HEK293 (cell line): ENCODE measurements around the gene CFAP99.
"Not testable (repeated sequence)": the region's sequence is repeated elsewhere in the genome, so short reads cannot be mapped to it uniquely, and the experiment has no call there.

ENCODE experiments used
- CTCF ChIA-PET: fragments of 350-600 bp; formaldehyde crosslinking; extraction: SDS; loops from one replicate; lab custom pipeline; 2021; ENCODE audit warnings: antibody characterized with exemption; lab: Yijun Ruan, JAX
- POLR2A ChIA-PET: fragments of 300-600 bp; formaldehyde crosslinking; extraction: SDS; loops from one replicate; lab custom pipeline; 2020; ENCODE audit warnings: antibody characterized with exemption, inconsistent platforms; lab: Yijun Ruan, JAX
- H3K27ac ChIP-seq: fragments of 200-500 bp; sonication (Bioruptor generic); 2 replicates; pipeline ENCODE4 v1.5.1; 2014; ENCODE audit warnings: low read depth, low read length, control low read depth, inconsistent platforms; ENCODE audit errors: extremely low read depth
- H3K36me3 ChIP-seq, 2 experiments: fragments of 200-500 bp in 1 of 2; sonication (Bioruptor generic) in 1 of 2; 1 replicate in 1 of 2; 2 replicates in 1 of 2; pipeline ENCODE4 v1.5.1; 2014 to 2017; ENCODE audit warnings: inconsistent platforms in 2 of 2, low read length in 2 of 2; ENCODE audit not compliant: control insufficient read depth in 2 of 2, insufficient read depth in 1 of 2
- H3K4me1 ChIP-seq: fragments of 200-500 bp; sonication (Bioruptor generic); 2 replicates; pipeline ENCODE4 v1.5.1; 2014; ENCODE audit warnings: mild to moderate bottlenecking, low read length, inconsistent platforms; ENCODE audit not compliant: control insufficient read depth, insufficient read depth
- H3K4me3 ChIP-seq: 2 replicates; pipeline ENCODE4 v1.5.1; 2011; ENCODE audit warnings: low read depth, mild to moderate bottlenecking, control low read depth, low read length, moderate library complexity
- H3K9me3 ChIP-seq: fragments of 200-500 bp; sonication (Bioruptor generic); 2 replicates; pipeline ENCODE4 v1.5.1; 2014; ENCODE audit warnings: low read depth, low read length, inconsistent platforms; ENCODE audit not compliant: control insufficient read depth, insufficient read depth
- EGR2 ChIP-seq: fragments of 450-650 bp; formaldehyde crosslinking; IDR thresholded peaks from 2 replicates; pipeline ENCODE4 v1.5.1; 2016; ENCODE audit warnings: low read depth, missing biosample characterization, missing genetic modification characterization
- HOXC10 ChIP-seq: sonication (generic); formaldehyde crosslinking; IDR thresholded peaks from 2 replicates; pipeline ENCODE4 v1.8.1; 2023; ENCODE audit warnings: mild to moderate bottlenecking, missing genetic modification reagents
- KLF1 ChIP-seq: fragments of 450-650 bp; formaldehyde crosslinking; IDR thresholded peaks from 2 replicates; pipeline ENCODE4 v1.5.1; 2016; ENCODE audit warnings: missing biosample characterization, missing genetic modification characterization
- MEIS1 ChIP-seq: sonication (generic); formaldehyde crosslinking; IDR thresholded peaks from 2 replicates; pipeline ENCODE4 v1.8.1; 2022; ENCODE audit warnings: missing genetic modification reagents, mild to moderate bottlenecking, borderline replicate concordance
- OSR2 ChIP-seq: fragments of 450-650 bp; formaldehyde crosslinking; IDR thresholded peaks from 2 replicates; pipeline ENCODE4 v1.5.1; 2016; ENCODE audit warnings: missing biosample characterization, missing genetic modification characterization
- PRDM1 ChIP-seq: fragments of 450-650 bp; formaldehyde crosslinking; IDR thresholded peaks from 2 replicates; pipeline ENCODE4; 2016; ENCODE audit warnings: missing biosample characterization, missing genetic modification characterization
- SP2 ChIP-seq: fragments of 450-650 bp; formaldehyde crosslinking; IDR thresholded peaks from 2 replicates; pipeline ENCODE4 v1.5.1; 2016; ENCODE audit warnings: missing biosample characterization, missing genetic modification characterization
- YY1 ChIP-seq: fragments of 450-650 bp; formaldehyde crosslinking; IDR thresholded peaks from 2 replicates; pipeline ENCODE4 v1.5.1; 2018; ENCODE audit warnings: missing biosample characterization, missing genetic modification characterization
- ZEB2 ChIP-seq: fragments of 450-650 bp; formaldehyde crosslinking; IDR thresholded peaks from 2 replicates; pipeline ENCODE4 v1.5.1; 2016; ENCODE audit warnings: missing biosample characterization, missing genetic modification characterization
- ZFHX2 ChIP-seq: fragments of 450-650 bp; formaldehyde crosslinking; conservative IDR thresholded peaks from 2 replicates; pipeline ENCODE4 v1.5.1; 2016; ENCODE audit warnings: missing biosample characterization, missing genetic modification characterization
- ZIC2 ChIP-seq: fragments of 450-650 bp; formaldehyde crosslinking; IDR thresholded peaks from 2 replicates; pipeline ENCODE4 v1.5.1; 2016; ENCODE audit warnings: missing biosample characterization, missing genetic modification characterization
- ZNF157 ChIP-seq: fragments of 450-650 bp; formaldehyde crosslinking; IDR thresholded peaks from 2 replicates; pipeline ENCODE4 v1.5.1; 2016; ENCODE audit warnings: missing biosample characterization, missing genetic modification characterization
- ZNF2 ChIP-seq: fragments of 450-650 bp; formaldehyde crosslinking; IDR thresholded peaks from 2 replicates; pipeline ENCODE4 v1.5.1; 2016; ENCODE audit warnings: missing biosample characterization, missing genetic modification characterization
- ZNF223 ChIP-seq: fragments of 450-650 bp; formaldehyde crosslinking; IDR thresholded peaks from 2 replicates; pipeline ENCODE4 v1.5.1; 2016; ENCODE audit warnings: missing biosample characterization, missing genetic modification characterization
- ZNF324 ChIP-seq: fragments of 450-650 bp; formaldehyde crosslinking; IDR thresholded peaks from 2 replicates; pipeline ENCODE4 v1.5.1; 2016; ENCODE audit warnings: missing biosample characterization, missing genetic modification characterization
- ZNF335 ChIP-seq: fragments of 450-650 bp; formaldehyde crosslinking; conservative IDR thresholded peaks from 2 replicates; pipeline ENCODE4 v1.5.1; 2016; ENCODE audit warnings: missing biosample characterization, missing genetic modification characterization
- ZNF639 ChIP-seq: fragments of 450-650 bp; formaldehyde crosslinking; IDR thresholded peaks from 2 replicates; pipeline ENCODE4 v1.5.1; 2016; ENCODE audit warnings: missing biosample characterization, missing genetic modification characterization
- ZNF837 ChIP-seq: fragments of 450-650 bp; formaldehyde crosslinking; IDR thresholded peaks from 2 replicates; pipeline ENCODE4 v1.5.1; 2016; ENCODE audit warnings: missing biosample characterization, missing genetic modification characterization
- ZXDB ChIP-seq: fragments of 450-650 bp; formaldehyde crosslinking; IDR thresholded peaks from 2 replicates; pipeline ENCODE4 v1.5.1; 2016; ENCODE audit warnings: missing biosample characterization, missing genetic modification characterization
- TF ChIP-seq, protein P1 (sequence below): fragments of 450-650 bp; formaldehyde crosslinking; IDR thresholded peaks from 2 replicates; pipeline ENCODE4 v1.5.1; 2016; ENCODE audit warnings: missing biosample characterization, missing genetic modification characterization
- TF ChIP-seq, protein P2 (sequence below): fragments of 450-650 bp; formaldehyde crosslinking; IDR thresholded peaks from 2 replicates; pipeline ENCODE4 v1.5.1; 2016; ENCODE audit warnings: missing biosample characterization, missing genetic modification characterization
- TF ChIP-seq, protein P3 (sequence below): fragments of 450-650 bp; formaldehyde crosslinking; optimal IDR thresholded peaks from 2 replicates; pipeline ENCODE3; 2016; ENCODE audit warnings: missing biosample characterization, mild to moderate bottlenecking, missing genetic modification characterization

The CFAP99 gene

GRCh38 chr4:2462992-2463762 is 44.4 kb downstream of the CFAP99 start (continued):
- TF ChIP-seq, protein P1, sequence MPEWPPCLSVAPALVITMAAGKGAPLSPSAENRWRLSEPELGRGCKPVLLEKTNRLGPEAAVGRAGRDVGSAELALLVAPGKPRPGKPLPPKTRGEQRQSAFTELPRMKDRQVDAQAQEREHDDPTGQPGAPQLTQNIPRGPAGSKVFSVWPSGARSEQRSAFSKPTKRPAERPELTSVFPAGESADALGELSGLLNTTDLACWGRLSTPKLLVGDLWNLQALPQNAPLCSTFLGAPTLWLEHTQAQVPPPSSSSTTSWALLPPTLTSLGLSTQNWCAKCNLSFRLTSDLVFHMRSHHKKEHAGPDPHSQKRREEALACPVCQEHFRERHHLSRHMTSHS (tag by site-specific recombination): no peak
- TF ChIP-seq, all 188 proteins: peak for 7

DNA sequence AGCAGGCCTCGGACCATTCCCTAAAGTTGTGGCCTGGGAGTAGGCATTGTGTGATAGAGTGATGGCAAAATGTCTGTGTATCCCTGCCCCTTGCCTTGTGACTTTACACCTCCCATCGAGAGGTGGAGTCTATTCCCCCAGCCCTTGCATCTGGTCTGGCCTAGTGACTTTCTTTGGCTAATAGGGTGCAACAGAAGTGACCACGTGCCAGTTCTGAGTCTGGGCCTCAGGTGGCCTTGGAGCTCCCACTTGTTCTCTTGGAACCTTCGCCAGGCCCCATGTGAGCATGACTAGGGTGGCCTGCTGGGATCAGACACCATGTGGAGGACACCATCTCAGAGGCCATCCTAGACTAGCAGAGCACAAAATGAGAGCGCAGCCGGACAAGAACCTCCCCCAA is 46.3 kb downstream of the CFAP99 start:
- Histone ChIP-seq H3K27ac (no peak overlapping the region), H3K9me3 (no peaks in the 10 kb centered on the region)
- POLR2A ChIA-PET: interaction anchor here (0.8 kb wide), 1 partner anchor 8 kb away, joined by 7 read pairs; no protein-coding TSS in a partner anchor
- no peak for TF ChIP-seq YY1 (tag by site-specific recombination)
- TF ChIP-seq ZNF837 (tag by site-specific recombination): no peak
- no peak for TF ChIP-seq MEIS1 (CRISPR knock-in tag)
- TF ChIP-seq ZIC2 (tag by site-specific recombination): peak; percentile 19; the same call in 1 of the 2 replicates
- TF ChIP-seq, all 188 proteins: peak for 1
- no peaks in the 10 kb centered on the region for H3K36me3 ChIP-seq
- CTCF ChIA-PET: interaction anchor here (1.4 to 1.7 kb wide), 2 partner anchors 143 to 245 kb away, joined by 3 to 7 read pairs; no protein-coding TSS in a partner anchor
- H3K4me3 ChIP-seq: no peak overlapping the region
- no peaks in the 10 kb centered on the region; the same call in 1 of the 2 replicates for H3K4me1 ChIP-seq

DNA sequence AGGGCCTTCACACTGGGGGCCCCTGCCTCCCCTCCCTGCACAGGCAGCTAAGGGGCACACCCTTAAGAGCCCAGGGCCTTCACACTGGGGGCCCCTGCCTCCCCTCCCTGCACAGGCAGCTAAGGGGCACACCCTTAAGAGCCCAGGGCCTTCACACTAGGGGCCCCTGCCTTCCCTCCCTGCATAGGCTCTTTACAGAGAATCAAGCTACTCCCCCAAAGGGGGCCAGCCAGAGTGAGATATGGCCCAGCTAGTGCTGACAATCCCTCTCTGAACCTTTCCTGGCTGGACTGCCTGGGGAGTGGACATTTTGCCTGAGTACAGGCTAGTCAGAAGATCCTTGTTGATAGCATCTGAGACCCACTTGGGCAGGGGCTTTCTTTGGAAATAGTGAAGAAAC is 46.8 kb downstream of the CFAP99 start:
- peak; percentile 88 for TF ChIP-seq ZNF335 (tag by site-specific recombination)
- TF ChIP-seq KLF1: 0 out of 2 replicates have a peak, but pooled peaks have one; percentile 43
- POLR2A ChIA-PET: interaction anchor here (0.8 kb wide), 1 partner anchor 8 kb away, joined by 7 read pairs; no protein-coding TSS in a partner anchor

GRCh38 chr4:2468456-2469191 is 49.9 kb downstream of the CFAP99 start, which contains the start of gene RNF4:
RNF4 (plus strand) TSS chr4:2469106; CDS start chr4:2490494, 21,388 bp downstream.
- CTCF ChIA-PET: interaction anchor here (0.6 to 2.0 kb wide), 4 partner anchors 24 to 516 kb away, joined by 3 to 8 read pairs (median 3); no protein-coding TSS in a partner anchor
- peaks cover 3% of the 10 kb centered on the region; the same call in 1 of the 2 replicates for H3K4me1 ChIP-seq
- no peaks in the 10 kb centered on the region for H3K9me3 ChIP-seq
- H3K36me3 ChIP-seq: peaks cover 5 to 27% of the 10 kb centered on the region in 2 experiments; a peak in 2 of 3 replicates
- peak within 1 kb of the TSS; percentile 88 for H3K27ac ChIP-seq
- POLR2A ChIA-PET: interaction anchor here (0.6 to 1.8 kb wide), 16 partner anchors 9 to 467 kb away, joined by 3 to 9 read pairs (median 3); partner anchors contain the start of genes CFAP99, FAM193A, HAUS3 and MXD4
- peak within 1 kb of the TSS; percentile 78 for H3K4me3 ChIP-seq
- TF ChIP-seq EGR2 (tag by site-specific recombination): peak; percentile 64; the same call in 1 of the 2 replicates
- no peak for TF ChIP-seq HOXC10 (CRISPR knock-in tag)
- 0 out of 2 replicates have a peak, but pooled peaks have one; percentile 21 for TF ChIP-seq ZNF2 (tag by site-specific recombination)
- TF ChIP-seq PRDM1 (tag by site-specific recombination): no peak
- peak; percentile 80 for TF ChIP-seq ZFHX2 (tag by site-specific recombination)
- TF ChIP-seq ZEB2 (tag by site-specific recombination): peak; percentile 69; the same call in 1 of the 2 replicates
- peak; percentile 67; the same call in 1 of the 2 replicates for TF ChIP-seq ZXDB (tag by site-specific recombination)
- TF ChIP-seq, protein P2, sequence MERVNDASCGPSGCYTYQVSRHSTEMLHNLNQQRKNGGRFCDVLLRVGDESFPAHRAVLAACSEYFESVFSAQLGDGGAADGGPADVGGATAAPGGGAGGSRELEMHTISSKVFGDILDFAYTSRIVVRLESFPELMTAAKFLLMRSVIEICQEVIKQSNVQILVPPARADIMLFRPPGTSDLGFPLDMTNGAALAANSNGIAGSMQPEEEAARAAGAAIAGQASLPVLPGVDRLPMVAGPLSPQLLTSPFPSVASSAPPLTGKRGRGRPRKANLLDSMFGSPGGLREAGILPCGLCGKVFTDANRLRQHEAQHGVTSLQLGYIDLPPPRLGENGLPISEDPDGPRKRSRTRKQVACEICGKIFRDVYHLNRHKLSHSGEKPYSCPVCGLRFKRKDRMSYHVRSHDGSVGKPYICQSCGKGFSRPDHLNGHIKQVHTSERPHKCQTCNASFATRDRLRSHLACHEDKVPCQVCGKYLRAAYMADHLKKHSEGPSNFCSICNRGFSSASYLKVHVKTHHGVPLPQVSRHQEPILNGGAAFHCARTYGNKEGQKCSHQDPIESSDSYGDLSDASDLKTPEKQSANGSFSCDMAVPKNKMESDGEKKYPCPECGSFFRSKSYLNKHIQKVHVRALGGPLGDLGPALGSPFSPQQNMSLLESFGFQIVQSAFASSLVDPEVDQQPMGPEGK (tag by site-specific recombination): 0 out of 2 replicates have a peak, but pooled peaks have one; percentile 65
- no peak for TF ChIP-seq ZNF639 (tag by site-specific recombination)
- TF ChIP-seq ZNF223 (tag by site-specific recombination): no peak
- TF ChIP-seq, protein P3, sequence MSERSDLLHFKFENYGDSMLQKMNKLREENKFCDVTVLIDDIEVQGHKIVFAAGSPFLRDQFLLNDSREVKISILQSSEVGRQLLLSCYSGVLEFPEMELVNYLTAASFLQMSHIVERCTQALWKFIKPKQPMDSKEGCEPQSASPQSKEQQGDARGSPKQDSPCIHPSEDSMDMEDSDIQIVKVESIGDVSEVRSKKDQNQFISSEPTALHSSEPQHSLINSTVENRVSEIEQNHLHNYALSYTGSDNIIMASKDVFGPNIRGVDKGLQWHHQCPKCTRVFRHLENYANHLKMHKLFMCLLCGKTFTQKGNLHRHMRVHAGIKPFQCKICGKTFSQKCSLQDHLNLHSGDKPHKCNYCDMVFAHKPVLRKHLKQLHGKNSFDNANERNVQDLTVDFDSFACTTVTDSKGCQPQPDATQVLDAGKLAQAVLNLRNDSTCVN (tag by site-specific recombination): peak; percentile 81
- TF ChIP-seq ZNF324 (tag by site-specific recombination): no peak
- no peak for TF ChIP-seq ZNF157
- no peak for TF ChIP-seq OSR2 (tag by site-specific recombination)
- TF ChIP-seq SP2: peak; percentile 93

More for the DNA sequence above, 46.8 kb downstream of the CFAP99 start:
- H3K27ac ChIP-seq, H3K4me3 ChIP-seq, H3K4me1 ChIP-seq, H3K36me3 ChIP-seq, H3K9me3 ChIP-seq: not testable (repeated sequence)
- CTCF ChIA-PET: interaction anchor here (0.6 to 1.4 kb wide), 3 partner anchors 8 to 229 kb away, joined by 3 read pairs; no protein-coding TSS in a partner anchor
